PC-3 (cell line): ENCODE results near the gene ARHGEF28.

Experiments used
- EZH2 ChIP-seq: fragments of 300-600 bp; sonication (generic); IDR thresholded peaks from one replicate; pipeline ENCODE4 v1.6.1; 2017; ENCODE audit warnings: antibody characterized with exemption, mild to moderate bottlenecking, low read length; ENCODE audit not compliant: unreplicated experiment
- TF ChIP-seq, protein P1 (sequence below): fragments of 300-600 bp; sonication (generic); conservative IDR thresholded peaks from 2 replicates; pipeline ENCODE4 v1.5.1; 2017; ENCODE audit warnings: antibody characterized with exemption, low read depth, mild to moderate bottlenecking, low read length

DNA sequence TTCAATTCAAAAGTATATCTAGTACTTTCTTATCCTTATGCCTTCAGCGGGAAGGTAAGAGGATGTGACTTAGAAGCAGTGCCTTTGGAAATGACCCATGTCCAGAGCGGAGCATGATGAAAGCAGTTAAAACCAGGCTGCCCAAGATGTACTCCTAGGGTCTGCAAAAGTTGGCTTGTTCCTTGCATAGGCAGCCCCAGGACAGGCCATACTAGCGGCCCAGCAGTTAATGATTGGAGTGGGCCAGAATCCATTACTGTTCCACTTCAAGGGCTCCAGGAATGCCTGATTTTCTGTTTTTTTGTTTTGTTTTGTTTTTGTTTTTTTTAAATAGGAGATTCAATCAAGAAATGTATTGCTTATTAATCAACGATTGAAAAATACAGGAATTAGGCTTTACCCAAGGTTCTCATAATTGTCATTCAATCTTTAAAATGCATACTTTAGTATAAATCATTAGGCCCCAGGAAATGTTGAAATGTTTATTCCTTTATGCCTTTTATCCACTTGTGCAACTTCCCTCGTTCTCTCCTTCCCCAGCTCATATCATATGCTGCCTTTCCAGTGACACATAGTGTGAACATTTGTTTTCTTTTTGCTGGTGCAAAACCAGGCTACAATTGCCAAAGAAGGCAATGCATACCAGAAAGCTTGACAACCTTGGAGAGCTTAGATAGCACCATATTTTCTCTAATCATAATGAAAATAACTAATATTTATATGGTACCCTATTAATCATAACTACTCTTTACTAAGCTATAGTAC lies 190.8 kb downstream of the ARHGEF28 start:
- TF ChIP-seq, protein P1, sequence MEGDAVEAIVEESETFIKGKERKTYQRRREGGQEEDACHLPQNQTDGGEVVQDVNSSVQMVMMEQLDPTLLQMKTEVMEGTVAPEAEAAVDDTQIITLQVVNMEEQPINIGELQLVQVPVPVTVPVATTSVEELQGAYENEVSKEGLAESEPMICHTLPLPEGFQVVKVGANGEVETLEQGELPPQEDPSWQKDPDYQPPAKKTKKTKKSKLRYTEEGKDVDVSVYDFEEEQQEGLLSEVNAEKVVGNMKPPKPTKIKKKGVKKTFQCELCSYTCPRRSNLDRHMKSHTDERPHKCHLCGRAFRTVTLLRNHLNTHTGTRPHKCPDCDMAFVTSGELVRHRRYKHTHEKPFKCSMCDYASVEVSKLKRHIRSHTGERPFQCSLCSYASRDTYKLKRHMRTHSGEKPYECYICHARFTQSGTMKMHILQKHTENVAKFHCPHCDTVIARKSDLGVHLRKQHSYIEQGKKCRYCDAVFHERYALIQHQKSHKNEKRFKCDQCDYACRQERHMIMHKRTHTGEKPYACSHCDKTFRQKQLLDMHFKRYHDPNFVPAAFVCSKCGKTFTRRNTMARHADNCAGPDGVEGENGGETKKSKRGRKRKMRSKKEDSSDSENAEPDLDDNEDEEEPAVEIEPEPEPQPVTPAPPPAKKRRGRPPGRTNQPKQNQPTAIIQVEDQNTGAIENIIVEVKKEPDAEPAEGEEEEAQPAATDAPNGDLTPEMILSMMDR, result no peak
- TF ChIP-seq EZH2, result no peak
